NCI-H2196 treated with DMSO at 0.1 percent for 48 hours (cell line): ENCODE data around the gene CCL4L2.
"Not testable (repeated sequence)": the region's sequence is repeated elsewhere in the genome, so short reads cannot be mapped to it uniquely, and the experiment has no call there.

Experiments used
- DNase-seq: peaks from one replicate; lab custom pipeline; 2025; ENCODE audit not compliant: unreplicated experiment; lab: John Stamatoyannopoulos, UW

The CCL4L2 gene

DNA sequence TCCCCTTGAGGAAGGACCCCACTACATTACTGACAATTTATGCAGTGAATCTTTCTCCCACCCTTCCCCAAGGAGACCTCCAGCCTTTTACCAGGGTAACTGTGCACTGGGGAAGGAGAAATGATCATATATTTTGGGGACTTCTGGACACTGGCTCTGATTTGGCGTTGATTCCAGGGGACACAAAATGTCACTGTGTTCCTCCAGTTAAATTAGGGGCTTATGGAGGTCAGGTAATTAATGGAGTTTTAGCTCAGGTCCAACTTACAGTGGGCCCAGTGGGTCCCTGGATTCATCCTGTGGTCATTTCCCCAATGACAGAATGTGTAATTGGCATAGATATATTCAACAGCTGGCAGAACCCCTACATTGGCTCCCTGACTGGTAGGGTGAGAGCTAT, 8.7 kb downstream of the CCL4L2 start:
- not testable (repeated sequence) for DNase-seq

GRCh38 chr17:36220737-36221580, 10.1 kb downstream of the CCL4L2 start:
- DNase-seq: not testable (repeated sequence)

DNA sequence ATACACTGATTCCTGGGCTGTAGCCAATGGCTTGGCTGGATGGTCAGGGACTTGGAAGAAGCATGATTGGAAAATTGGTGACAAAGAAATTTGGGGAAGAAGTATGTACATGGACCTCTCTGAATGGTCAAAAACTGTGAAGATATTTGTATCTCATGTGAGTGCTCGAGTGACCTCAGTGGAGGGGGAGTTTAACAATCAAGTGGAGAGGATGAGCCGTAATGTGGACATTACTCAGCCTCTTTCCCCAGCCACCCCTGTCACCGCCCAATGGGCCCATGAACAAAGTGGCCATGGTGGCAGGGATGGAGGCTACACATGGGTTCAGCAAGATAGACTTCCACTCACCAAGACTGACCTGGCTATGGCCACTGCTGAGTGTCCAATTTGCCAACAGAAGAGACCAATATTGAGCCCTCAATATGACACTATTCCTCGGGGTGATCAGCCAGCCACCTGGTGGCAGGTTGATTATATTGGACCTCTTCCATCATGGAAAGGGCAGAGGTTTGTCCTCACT, 10.8 kb downstream of the CCL4L2 start:
- DNase-seq: not testable (repeated sequence)

DNA sequence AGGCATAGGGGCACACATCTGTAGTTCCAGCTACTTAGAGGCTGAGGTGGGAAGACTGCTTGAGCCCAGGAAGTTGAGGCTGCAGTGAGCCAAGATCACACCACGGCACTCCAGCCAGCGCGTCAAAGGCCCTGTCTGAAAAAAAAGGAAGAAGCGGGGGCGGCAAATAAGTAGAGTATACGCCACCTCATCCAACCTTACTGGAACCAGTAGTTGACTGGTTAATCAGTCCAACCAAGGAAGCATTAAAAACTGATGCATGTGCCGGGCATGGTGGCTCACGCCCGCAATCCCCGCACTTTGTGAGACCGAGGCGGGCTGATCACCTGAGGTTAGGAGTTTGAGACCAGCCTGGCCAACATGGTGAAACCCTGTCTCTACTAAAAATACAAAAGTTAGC, 12.1 kb downstream of the CCL4L2 start:
- DNase-seq: not testable (repeated sequence)

GRCh38 chr17:36229644-36230043, 18.8 kb downstream of the CCL4L2 start:
- not testable (repeated sequence) for DNase-seq

DNA sequence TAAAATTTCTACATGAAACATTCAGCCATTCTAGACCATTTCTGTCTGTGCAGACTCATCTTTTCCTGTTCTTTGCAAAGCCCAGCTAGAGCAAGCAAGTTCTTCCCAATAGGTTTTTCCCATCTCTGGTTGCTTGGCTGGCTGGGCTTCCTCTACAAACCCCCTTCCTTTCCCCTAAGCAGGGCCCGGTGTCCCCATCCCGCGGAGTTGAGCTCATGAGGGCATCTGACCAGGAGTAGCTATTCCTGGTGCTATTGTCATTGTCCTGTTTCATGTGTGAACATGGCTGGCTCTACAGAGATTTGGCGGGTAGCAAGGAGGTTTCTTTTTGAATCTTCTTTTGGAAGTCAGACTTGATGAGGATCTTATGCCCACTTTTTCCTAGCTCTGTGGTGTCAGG, 31.2 kb downstream of the CCL4L2 start:
- not testable (repeated sequence) for DNase-seq
